Measurements from ENCODE around the gene CCDC191.

CCDC191 gene

DNA sequence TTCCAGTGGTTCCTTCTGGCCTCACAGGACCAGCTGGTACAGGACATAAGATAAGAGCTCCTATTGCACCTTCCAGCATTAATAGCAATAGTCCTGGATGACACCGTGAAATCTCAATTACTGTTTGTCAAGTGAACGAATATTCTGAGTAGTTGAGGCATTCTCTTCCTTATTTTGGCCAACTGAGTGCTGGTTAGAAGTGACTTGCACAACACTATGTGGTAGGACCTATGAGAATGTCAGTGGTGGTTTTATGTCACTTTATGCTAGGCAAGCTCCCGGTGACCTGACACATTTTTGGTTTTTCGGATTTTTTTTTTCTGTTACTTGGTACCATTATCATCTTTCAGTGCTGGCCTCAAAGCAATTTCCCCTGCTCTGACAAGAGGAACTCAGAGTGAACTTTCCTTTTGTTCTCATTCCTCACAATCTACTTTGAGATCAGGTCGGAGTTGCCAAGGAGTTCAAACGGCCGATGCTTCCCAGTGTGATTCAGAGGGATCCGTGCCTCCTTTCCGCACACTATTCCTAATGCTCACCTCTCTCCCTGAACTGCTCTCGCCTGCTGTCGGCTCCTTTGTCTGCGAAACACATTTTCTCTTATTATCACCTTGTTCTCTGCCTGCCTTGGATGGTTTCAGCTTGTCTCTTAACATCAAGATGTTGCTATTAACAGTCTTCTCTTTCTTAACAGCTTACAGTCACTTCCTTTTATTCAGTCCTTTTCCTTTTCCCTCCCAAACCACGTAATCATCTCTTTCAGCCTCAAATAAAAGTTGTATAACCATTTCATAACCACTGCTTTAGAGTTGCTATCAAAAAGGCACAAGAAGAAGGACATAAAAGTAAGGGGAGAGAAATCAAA lies 36.1 kb upstream of the CCDC191 start:
- TF ChIP-seq ZNF777 (tag by site-specific recombination; IDR thresholded peaks at IDR 0.05; ENCODE audit: borderline replicate concordance) (no peak), ZNF510 (tag by site-specific recombination; IDR thresholded peaks at IDR 0.05; ENCODE audit: insufficient replicate concordance) (no peak), ZNF426 (tag by site-specific recombination; IDR thresholded peaks at IDR 0.05) (no peak), REPIN1 (tag by site-specific recombination; IDR thresholded peaks at IDR 0.05; ENCODE audit: low read depth) (no peak), PRDM1 (tag by site-specific recombination; IDR thresholded peaks at IDR 0.05) (no peak), ZNF121 (tag by site-specific recombination; IDR thresholded peaks at IDR 0.05) (no peak), ZNF624 (tag by site-specific recombination; IDR thresholded peaks at IDR 0.05) (no peak), ZNF292 (tag by site-specific recombination; IDR thresholded peaks at IDR 0.05; ENCODE audit: borderline replicate concordance, low read depth) (no peak), ZNF514 (tag by site-specific recombination; IDR thresholded peaks at IDR 0.05) (no peak)
- TF ChIP-seq, protein P1, sequence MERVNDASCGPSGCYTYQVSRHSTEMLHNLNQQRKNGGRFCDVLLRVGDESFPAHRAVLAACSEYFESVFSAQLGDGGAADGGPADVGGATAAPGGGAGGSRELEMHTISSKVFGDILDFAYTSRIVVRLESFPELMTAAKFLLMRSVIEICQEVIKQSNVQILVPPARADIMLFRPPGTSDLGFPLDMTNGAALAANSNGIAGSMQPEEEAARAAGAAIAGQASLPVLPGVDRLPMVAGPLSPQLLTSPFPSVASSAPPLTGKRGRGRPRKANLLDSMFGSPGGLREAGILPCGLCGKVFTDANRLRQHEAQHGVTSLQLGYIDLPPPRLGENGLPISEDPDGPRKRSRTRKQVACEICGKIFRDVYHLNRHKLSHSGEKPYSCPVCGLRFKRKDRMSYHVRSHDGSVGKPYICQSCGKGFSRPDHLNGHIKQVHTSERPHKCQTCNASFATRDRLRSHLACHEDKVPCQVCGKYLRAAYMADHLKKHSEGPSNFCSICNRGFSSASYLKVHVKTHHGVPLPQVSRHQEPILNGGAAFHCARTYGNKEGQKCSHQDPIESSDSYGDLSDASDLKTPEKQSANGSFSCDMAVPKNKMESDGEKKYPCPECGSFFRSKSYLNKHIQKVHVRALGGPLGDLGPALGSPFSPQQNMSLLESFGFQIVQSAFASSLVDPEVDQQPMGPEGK (tag by site-specific recombination; IDR thresholded peaks at IDR 0.05) = no peak
- TF ChIP-seq, protein P2, sequence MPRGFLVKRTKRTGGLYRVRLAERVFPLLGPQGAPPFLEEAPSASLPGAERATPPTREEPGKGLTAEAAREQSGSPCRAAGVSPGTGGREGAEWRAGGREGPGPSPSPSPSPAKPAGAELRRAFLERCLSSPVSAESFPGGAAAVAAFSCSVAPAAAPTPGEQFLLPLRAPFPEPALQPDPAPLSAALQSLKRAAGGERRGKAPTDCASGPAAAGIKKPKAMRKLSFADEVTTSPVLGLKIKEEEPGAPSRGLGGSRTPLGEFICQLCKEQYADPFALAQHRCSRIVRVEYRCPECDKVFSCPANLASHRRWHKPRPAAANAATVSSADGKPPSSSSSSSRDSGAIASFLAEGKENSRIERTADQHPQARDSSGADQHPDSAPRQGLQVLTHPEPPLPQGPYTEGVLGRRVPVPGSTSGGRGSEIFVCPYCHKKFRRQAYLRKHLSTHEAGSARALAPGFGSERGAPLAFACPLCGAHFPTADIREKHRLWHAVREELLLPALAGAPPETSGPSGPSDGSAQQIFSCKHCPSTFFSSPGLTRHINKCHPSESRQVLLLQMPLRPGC (tag by site-specific recombination; IDR thresholded peaks at IDR 0.05) = no peak
- TF ChIP-seq, protein P3, sequence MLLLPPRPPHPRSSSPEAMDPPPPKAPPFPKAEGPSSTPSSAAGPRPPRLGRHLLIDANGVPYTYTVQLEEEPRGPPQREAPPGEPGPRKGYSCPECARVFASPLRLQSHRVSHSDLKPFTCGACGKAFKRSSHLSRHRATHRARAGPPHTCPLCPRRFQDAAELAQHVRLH (tag by site-specific recombination; IDR thresholded peaks at IDR 0.05) = no peak
- TF ChIP-seq, protein P4, sequence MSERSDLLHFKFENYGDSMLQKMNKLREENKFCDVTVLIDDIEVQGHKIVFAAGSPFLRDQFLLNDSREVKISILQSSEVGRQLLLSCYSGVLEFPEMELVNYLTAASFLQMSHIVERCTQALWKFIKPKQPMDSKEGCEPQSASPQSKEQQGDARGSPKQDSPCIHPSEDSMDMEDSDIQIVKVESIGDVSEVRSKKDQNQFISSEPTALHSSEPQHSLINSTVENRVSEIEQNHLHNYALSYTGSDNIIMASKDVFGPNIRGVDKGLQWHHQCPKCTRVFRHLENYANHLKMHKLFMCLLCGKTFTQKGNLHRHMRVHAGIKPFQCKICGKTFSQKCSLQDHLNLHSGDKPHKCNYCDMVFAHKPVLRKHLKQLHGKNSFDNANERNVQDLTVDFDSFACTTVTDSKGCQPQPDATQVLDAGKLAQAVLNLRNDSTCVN (tag by site-specific recombination; optimal IDR thresholded peaks at IDR 0.05) = no peak
- TF ChIP-seq, protein P5, sequence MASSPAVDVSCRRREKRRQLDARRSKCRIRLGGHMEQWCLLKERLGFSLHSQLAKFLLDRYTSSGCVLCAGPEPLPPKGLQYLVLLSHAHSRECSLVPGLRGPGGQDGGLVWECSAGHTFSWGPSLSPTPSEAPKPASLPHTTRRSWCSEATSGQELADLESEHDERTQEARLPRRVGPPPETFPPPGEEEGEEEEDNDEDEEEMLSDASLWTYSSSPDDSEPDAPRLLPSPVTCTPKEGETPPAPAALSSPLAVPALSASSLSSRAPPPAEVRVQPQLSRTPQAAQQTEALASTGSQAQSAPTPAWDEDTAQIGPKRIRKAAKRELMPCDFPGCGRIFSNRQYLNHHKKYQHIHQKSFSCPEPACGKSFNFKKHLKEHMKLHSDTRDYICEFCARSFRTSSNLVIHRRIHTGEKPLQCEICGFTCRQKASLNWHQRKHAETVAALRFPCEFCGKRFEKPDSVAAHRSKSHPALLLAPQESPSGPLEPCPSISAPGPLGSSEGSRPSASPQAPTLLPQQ (tag by site-specific recombination; IDR thresholded peaks at IDR 0.05) = no peak
- no peak overlapping the region for H3K27ac ChIP-seq (ENCODE audit: extremely low read depth, low read depth, low read length)
- peaks cover 0 to 4% of the 10 kb centered on the region in 2 experiments; a peak in 2 of 3 replicates for H3K36me3 ChIP-seq (ENCODE audit: control insufficient read depth in 2 of 2, insufficient read depth in 1 of 2, low read length in 2 of 2)
- POLR2A ChIA-PET = no interaction called here
- CTCF ChIA-PET = interaction anchor here (0.5 to 0.7 kb wide), 2 partner anchors 9 to 207 kb away, joined by 3 to 4 read pairs; no protein-coding TSS in a partner anchor
- H3K4me3 ChIP-seq (ENCODE audit: low read depth, low read length) = no peak overlapping the region
- H3K9me3 ChIP-seq (ENCODE audit: control insufficient read depth, insufficient read depth, low read depth, low read length) = no peaks in the 10 kb centered on the region
- 0 out of 2 replicates have a peak, but pooled peaks cover 2% of the 10 kb centered on the region for H3K4me1 ChIP-seq (ENCODE audit: control insufficient read depth, insufficient read depth, low read length)

DNA sequence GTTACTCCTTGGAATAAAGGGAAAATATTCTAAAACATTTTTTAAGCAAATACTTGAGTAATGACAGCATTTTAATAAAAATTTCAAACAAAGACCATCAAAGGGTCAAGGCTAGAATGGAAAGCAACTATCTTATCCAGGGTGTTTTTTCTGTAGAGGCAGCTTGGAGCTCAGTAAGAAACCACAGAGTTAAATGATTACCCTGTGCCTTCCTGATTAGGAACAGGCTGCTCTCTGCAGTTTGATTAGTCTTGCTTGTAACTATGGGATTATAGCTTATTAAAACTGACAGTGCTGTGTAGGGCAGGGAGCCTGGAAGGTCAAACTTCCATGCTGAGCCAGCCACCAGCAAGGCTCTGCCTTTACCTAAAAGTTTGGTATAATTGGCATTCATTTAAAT lies 33.3 kb upstream of the CCDC191 start:
- Histone ChIP-seq H3K27ac (ENCODE audit: extremely low read depth, low read depth, low read length) (no peak overlapping the region), H3K36me3 (ENCODE audit: control insufficient read depth in 2 of 2, insufficient read depth in 1 of 2, low read length in 2 of 2) (peaks cover 0 to 27% of the 10 kb centered on the region in 2 experiments; a peak in 2 of 3 replicates), H3K4me3 (ENCODE audit: low read depth, low read length) (no peak overlapping the region), H3K9me3 (ENCODE audit: control insufficient read depth, insufficient read depth, low read depth, low read length) (no peaks in the 10 kb centered on the region), H3K4me1 (ENCODE audit: control insufficient read depth, insufficient read depth, low read length) (0 out of 2 replicates have a peak, but pooled peaks cover 2% of the 10 kb centered on the region)
- ChIA-PET POLR2A (no interaction called here), CTCF (no interaction called here)
- TF ChIP-seq ZFP3 (tag by site-specific recombination; IDR thresholded peaks at IDR 0.05; ENCODE audit: low read depth) (no peak), ZNF837 (tag by site-specific recombination; IDR thresholded peaks at IDR 0.05) (no peak), ZNF391 (tag by site-specific recombination; IDR thresholded peaks at IDR 0.05; ENCODE audit: borderline replicate concordance, low read depth) (no peak), ZNF843 (tag by site-specific recombination; IDR thresholded peaks at IDR 0.05) (no peak), OSR2 (tag by site-specific recombination; IDR thresholded peaks at IDR 0.05) (no peak), ZNF335 (tag by site-specific recombination; conservative IDR thresholded peaks at IDR 0.05) (no peak), YY1 (tag by site-specific recombination; IDR thresholded peaks at IDR 0.05) (no peak)
- TF ChIP-seq, protein P6, sequence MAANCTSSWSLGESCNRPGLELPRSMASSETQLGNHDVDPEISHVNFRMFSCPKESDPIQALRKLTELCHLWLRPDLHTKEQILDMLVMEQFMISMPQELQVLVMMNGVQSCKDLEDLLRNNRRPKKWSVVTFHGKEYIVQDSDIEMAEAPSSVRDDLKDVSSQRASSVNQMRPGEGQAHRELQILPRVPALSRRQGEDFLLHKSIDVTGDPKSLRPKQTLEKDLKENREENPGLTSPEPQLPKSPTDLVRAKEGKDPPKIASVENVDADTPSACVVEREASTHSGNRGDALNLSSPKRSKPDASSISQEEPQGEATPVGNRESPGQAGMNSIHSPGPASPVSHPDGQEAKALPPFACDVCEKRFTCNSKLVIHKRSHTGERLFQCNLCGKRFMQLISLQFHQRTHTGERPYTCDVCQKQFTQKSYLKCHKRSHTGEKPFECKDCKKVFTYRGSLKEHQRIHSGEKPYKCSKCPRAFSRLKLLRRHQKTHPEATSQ (tag by site-specific recombination; IDR thresholded peaks at IDR 0.05) = no peak
